Measurements from ENCODE around the gene FBLN7.
"Not testable (repeated sequence)": the region's sequence is repeated elsewhere in the genome, so short reads cannot be mapped to it uniquely, and the experiment has no call there.

The FBLN7 gene

GRCh38 chr2:112138159-112139032 lies at the start of gene FBLN7:
TSS of gene FBLN7 (plus strand) at chr2:112138385. CDS start at chr2:112138656, 271 bp downstream.
- peak; percentile 62 for DNase-seq

DNA sequence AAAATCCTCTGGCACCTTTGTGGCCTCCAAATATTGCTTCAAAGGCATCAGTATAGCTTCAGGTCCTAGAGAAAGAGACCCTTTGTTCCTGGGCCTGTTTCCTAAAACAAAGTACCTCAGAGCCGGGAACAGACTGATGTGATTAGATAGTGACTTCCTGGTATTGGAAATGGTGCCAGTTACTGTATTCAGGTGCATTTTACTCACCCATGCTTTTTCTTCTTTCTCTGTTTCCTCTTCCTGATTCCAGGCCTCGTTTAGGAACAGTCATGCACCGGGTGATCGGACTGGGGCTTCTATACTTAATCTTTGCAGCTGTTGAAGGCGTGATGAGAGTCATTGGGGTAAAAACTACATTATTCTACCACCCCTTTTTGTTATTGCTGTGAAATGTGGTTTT lies 48.8 kb upstream of the FBLN7 start:
- DNase-seq, result no peak

DNA sequence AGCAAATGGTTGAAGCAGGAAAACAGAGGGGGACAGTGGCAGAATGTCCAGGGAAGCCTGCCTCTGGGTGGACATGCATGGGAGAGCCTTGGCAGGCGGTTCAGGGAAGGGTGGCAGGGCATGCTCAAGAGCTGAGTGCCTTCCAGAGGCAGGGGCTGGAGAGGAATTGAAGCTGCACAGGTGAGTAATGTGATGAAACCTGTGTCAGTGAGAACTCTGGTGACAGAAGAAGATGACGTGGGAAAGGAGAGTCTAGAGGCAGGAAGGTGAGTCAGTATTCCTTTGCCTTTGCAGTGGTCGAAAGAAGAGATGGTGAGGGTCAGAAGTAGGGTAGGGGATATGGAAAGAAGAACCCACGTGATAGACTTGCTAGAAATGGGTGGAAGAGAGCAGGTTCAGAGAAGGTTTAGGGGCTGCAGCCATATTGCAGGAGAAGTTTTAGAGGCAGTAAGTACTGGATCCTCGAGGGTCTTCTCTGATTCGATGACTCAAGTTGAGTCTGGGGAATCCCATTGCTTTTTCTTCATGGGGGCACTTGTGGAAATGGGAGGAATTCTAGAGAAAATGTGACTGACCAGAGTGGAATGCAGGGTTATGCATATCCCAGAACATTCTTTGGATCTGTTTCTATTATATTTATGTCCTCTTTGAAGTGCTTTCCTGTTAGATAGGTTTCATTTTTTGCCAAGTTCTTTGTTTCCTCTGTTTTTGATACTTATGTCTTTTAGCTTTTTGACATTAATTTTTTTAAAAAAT lies 45.7 kb upstream of the FBLN7 start:
- no peak for DNase-seq

DNA sequence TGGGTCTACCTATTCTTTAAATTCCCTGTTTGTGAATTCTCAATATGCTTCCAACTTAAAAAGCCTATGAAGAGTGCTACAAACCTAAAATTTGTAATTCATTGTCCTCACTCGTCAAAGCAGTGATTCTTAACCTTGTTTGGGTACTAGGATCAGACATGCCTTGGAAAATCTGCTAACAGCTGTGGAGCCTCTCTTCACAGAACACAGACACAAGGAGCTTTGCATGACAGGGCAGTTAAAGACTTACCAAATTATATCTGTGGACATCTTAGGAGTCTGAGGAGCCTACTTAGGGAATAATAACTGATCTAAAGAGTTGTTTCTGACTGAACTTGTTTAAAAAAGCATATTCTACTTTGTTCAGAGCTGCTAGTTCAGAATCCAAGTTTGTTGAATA lies 45.0 kb upstream of the FBLN7 start:
- no peak for DNase-seq

DNA sequence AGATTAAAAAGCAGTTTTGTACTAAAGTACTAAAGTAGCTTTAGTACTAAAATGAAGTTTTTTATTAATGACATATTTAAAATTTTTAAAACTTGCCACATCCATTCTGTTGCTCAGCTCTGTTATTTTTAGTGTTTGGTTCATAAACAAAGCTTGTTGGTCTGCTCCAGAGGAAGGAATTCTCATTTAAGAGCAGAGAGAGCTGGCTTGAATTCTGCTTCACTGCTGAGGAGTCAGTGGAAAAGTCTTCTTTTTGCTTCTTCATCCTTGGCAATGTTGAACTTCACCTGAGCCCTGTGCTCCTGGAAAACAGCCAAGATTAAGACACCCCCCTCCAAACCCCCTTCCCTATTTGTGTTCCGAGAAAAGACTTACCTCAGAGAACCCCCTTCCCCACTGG lies 42.5 kb upstream of the FBLN7 start:
- no peak for DNase-seq

DNA sequence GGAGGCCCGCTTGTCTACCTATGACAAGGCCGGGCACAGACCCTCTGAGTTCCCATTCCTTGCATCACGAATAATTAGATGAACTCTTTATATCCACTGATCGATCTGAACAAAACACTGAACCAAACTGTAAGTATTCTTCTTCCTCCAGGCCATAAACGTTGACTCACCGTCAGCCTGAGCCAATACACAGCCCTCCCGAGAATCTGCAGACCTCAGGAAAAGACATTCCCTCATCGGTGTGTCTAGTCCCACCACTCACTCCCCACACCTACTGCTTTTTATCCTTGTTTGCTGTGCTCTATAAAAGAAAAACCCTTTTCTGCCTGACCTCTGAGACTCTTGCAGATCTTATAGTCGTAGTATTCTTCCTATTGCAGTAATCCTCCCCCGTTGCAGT lies 42.1 kb upstream of the FBLN7 start:
- DNase-seq, result no peak

GRCh38 chr2:112108178-112108832 lies 29.9 kb upstream of the FBLN7 start:
- DNase-seq, result no peak

DNA sequence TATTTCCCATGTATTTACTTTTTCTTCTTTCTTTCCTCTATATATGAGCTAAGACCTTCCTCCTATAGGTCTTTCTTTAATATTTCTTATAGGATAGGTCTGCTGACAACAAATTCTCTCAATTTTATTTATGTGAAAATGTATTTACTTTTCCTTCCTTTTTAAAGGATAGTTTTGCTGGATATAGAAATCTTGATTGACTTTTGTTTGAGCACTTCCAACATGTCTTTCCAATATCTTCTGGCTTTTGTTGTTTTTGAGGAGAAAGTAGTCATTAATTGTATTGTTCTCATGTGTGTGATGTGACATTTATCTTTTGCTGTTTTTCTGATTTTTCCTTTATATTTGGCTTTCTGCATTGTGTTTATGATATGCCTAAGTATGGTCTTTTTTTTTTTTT lies 28.9 kb upstream of the FBLN7 start:
- no peak for DNase-seq

GRCh38 chr2:112110966-112111365 lies 27.2 kb upstream of the FBLN7 start:
- DNase-seq, result no peak

DNA sequence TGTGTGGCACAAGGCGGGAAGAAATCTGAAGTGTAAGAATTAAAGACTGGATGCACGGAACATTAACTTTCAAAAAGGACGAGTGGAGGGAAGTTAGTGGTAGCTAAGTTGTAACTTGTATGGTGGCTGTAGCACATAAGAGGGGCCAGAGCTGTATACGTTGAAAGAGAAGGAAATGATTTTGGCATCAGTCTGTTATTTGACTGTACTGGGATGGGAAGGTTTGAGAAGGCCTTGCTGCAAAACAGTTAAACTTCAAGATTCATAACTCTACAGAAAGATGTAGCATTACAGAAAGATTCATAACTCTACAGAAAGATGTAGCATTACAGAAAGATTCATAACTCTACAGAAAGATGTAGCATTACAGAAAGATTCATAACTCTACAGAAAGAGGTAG lies 24.8 kb upstream of the FBLN7 start:
- DNase-seq, result not testable (repeated sequence)

DNA sequence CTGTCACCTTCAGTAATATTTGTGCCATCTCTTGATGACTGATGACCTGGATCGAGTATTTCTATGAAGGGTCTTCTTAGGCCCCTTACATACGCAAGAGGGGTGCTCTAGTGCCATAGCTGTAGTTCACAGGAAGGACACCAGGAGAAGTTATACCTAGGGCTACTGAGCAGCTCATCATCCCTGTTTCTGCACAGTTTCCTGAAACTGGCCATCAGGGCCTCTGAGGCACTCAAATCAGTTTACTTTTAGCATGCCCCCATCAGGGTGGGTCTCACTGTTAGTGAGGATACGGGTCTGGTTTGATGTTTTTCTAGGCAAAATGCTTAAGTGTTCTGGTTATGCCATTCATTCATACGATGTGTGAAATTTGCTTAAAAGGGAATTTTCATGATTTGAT lies 20.0 kb upstream of the FBLN7 start:
- DNase-seq, result no peak

DNA sequence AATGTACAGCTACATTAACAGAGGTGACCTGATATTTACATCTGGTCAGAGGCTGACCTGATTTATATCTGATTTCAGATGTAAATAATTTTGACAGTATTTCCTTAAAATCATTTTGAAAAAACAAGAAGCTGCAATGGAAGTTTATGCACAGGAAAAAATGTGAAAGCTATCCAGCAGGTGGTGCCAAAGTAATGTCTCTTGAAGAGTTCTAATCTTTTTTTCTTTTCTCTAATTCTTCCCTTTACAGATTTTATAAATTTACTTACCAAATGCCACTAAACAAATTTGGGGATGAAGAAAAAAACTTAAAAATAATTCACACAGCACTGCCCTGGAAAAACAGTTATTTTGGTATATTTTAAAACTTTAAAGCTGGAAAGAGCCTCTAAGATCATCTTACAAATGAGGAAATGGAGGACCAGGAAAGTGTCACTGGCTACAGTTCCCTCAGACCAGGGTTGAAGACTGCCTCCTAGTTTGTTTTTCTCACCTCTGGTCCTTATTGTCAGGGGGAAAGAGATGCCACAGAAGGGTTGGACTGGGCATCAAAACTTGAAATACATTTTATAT lies 16.4 kb upstream of the FBLN7 start:
- peak; percentile 12 for DNase-seq

DNA sequence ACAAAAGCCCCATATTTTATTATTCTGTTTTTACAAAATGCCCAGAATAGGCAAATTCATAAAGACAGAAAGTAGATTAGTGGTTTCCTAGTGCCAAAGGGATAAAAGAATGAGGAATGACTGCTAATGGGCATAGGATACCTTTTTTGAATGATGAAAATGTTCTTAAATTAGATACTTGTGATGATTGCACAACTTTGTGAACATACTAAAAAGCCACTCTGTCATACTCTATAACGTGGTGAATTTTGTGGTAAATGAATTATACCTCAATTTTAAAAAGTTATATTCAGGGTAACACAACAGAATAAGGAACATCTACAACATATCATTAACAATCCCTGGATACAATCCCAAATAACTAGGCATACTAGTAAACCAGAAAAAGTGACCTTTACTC lies 9.1 kb upstream of the FBLN7 start:
- DNase-seq, result no peak

- DNase-seq, result no peak
These were observed 4.8 kb upstream of the FBLN7 start for GRCh38 chr2:112133344-112133743.

DNA sequence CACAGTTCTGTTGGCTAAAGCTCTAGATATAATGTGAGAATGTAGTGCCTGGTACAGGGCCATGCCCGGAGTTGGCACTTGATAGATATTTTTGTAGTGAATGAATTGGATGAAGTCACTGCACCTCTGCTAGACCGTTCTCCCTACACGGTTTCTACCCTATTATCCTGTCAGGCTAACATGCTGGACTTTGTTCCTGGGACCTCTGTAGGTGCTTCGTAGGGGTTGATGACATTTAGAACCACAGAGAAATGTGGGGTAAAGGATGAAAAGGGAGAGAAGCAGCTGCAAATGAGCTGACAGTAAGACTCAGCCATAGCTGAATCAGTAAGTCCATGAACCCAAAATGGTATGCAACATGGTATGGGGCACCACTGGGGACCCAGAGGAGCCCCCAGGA lies 4.1 kb upstream of the FBLN7 start:
- DNase-seq, result no peak

GRCh38 chr2:112136096-112136495 lies 2.1 kb upstream of the FBLN7 start:
- DNase-seq, result no peak

DNA sequence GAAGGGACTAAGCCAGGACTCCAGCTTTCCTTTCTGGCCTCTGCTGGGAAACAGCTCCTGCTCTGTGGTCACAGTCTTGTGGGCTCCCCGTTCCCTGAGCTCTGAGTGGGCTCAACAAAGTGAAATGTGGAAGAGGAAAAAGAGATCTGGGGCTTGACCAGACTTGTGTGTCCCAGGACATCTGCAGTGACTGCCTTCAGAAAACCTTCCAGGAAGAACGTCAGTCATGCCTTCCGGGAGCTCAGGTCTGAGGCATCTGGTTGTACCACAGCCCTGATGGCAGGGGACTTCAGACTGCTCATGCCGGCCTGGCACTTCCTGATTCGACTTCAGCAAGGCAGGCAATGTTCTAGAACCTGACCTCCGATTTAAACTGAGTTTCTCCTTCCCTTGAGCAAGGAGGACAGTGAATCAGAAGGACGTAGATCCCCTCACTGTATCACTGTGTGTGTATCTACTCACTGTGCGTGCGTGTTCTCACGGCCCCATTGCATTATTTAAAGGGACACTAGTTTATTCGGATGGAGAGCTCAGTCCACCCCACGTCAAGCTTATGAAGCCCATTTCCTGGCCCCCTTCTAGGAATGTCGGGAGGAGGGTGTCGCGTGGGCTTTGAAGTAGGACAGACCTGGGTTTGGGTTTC lies 548 bp upstream of the FBLN7 start:
- DNase-seq, result peak; percentile 58

- peak; percentile 39 for DNase-seq
These were observed 939 bp downstream of the FBLN7 start for GRCh38 chr2:112139033-112139614.

DNA sequence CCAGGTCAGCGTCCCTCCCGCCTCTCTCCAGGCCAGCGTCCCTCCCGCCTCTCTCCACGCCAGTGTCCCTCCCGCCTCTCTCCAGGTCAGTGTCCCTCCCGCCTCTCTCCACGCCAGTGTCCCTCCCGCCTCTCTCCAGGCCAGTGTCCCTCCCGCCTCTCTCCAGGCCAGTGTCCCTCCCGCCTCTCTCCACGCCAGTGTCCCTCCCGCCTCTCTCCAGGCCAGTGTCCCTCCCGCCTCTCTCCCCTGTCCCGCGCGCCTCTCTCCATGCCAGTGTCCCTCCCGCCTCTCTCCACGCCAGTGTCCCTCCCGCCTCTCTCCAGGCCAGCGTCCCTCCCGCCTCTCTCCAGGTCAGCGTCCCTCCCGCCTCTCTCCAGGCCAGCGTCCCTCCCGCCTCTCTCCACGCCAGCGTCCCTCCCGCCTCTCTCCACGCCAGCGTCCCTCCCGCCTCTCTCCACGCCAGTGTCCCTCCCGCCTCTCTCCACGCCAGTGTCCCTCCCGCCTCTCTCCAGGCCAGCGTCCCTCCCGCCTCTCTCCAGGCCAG lies 1.5 kb downstream of the FBLN7 start:
- not testable (repeated sequence) for DNase-seq

GRCh38 chr2:112140205-112140802 lies 2.1 kb downstream of the FBLN7 start:
- no peak for DNase-seq

DNA sequence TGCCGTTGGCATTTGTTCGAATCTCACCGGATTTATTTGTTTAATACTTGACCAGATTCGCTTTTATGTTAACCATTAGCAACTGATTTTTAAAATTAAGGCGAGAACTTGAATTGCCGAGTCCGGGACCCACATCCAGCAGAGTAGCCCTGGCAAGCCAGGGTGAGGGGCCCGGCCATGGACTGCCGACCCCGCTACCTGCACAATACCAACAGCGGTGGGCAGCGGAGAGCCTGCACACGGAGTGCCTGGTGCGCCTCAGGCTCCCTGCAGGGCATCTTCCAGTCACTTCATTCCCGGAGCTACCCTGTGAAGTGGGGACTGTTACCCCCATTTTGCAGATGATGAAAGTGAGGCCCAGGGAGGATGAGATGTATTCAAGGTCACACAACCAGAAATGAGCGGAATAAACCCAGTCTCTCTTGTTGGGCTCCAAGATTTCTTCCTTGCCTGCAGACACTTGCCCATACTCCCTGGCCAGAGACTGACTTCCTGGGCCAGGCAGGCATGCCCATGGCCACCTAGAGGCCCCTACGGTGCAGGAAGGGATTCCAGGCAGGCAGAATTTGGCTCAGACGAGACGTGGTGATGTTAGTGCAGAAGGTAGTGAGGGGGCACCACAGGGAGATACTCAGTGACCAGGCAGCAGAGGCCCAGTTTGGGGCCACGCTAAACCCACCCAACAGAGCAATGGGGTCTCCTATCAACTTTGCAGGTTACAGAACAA lies 2.9 kb downstream of the FBLN7 start:
- DNase-seq, result no peak

All from NCI-H146 (cell line).